ELR (cell line): Measurements from ENCODE around the gene CREBRF.
"Not testable (repeated sequence)": the region's sequence is repeated elsewhere in the genome, so short reads cannot be mapped to it uniquely, and the experiment has no call there.

Experiments used
- DNase-seq: peaks from one replicate; pipeline ENCODE4 v3.0.0-alpha.2; 2015; ENCODE audit warnings: low read depth

The CREBRF gene

GRCh38 chr5:173055983-173056782 lies at the start of gene CREBRF:
CREBRF (plus strand) TSS chr5:173056352; CDS start chr5:173080776, 24,424 bp downstream.
- DNase-seq: peak; percentile 97

- DNase-seq: peak; percentile 28
Measured at GRCh38 chr5:173010021-173010420, 46.1 kb upstream of the CREBRF start.

GRCh38 chr5:173010547-173011464 lies 45.3 kb upstream of the CREBRF start:
- peak; percentile 32 for DNase-seq

GRCh38 chr5:173011566-173011965 lies 44.6 kb upstream of the CREBRF start:
- DNase-seq: no peak

GRCh38 chr5:173012882-173013281 lies 43.3 kb upstream of the CREBRF start:
- DNase-seq: no peak

GRCh38 chr5:173014671-173015070 lies 41.5 kb upstream of the CREBRF start:
- no peak for DNase-seq

GRCh38 chr5:173015192-173015591 lies 41.0 kb upstream of the CREBRF start:
- DNase-seq: no peak

GRCh38 chr5:173015598-173016455 lies 40.3 kb upstream of the CREBRF start:
- no peak for DNase-seq

GRCh38 chr5:173016598-173017046 lies 39.5 kb upstream of the CREBRF start:
- DNase-seq: peak; percentile 47

- not testable (repeated sequence) for DNase-seq
Measured at GRCh38 chr5:173017087-173017486, 39.1 kb upstream of the CREBRF start.

GRCh38 chr5:173018358-173018757 lies 37.8 kb upstream of the CREBRF start:
- no peak for DNase-seq

GRCh38 chr5:173020154-173020581 lies 36.0 kb upstream of the CREBRF start:
- DNase-seq: no peak

- DNase-seq: no peak
Measured at GRCh38 chr5:173020643-173021042, 35.5 kb upstream of the CREBRF start.

GRCh38 chr5:173025651-173026050 lies 30.5 kb upstream of the CREBRF start:
- DNase-seq: no peak

- DNase-seq: no peak
Measured at GRCh38 chr5:173027905-173028304, 28.2 kb upstream of the CREBRF start.

GRCh38 chr5:173028811-173029327 lies 27.3 kb upstream of the CREBRF start:
- DNase-seq: no peak

GRCh38 chr5:173029499-173029921 lies 26.6 kb upstream of the CREBRF start:
- no peak for DNase-seq

- DNase-seq: not testable (repeated sequence)
Measured at GRCh38 chr5:173032096-173032495, 24.1 kb upstream of the CREBRF start.

GRCh38 chr5:173032730-173033129 lies 23.4 kb upstream of the CREBRF start:
- DNase-seq: no peak

GRCh38 chr5:173033923-173034322 lies 22.2 kb upstream of the CREBRF start:
- no peak for DNase-seq

- no peak for DNase-seq
Measured at GRCh38 chr5:173035904-173036707, 20.0 kb upstream of the CREBRF start.
